Endothelial cell of umbilical vein (primary cell): ENCODE data around the gene RPGR. TPM values are rescaled to one million over a fixed set of nuclear protein-coding genes. Genes with fewer than 3 reads are reported as not detected.

ENCODE experiments used
- BruUV-seq: library from RNA; stranded (reverse); fragments of 400-500 nt; replicated peaks from 2 replicates; lab custom pipeline; 2021; lab: Mats Ljungman, UMichigan
- CTCF ChIA-PET: fragments of 300-600, 350-600 bp; sonication (Branson Sonifier 250); formaldehyde crosslinking; loops from one replicate; lab custom pipeline; 2021; ENCODE audit warnings: antibody characterized with exemption, inconsistent platforms; lab: Charles Lee
- POLR2A ChIA-PET: fragments of 300-600, 350-600 bp; sonication (Branson Sonifier 250); formaldehyde crosslinking; loops from one replicate; lab custom pipeline; 2021; ENCODE audit warnings: antibody characterized with exemption, inconsistent platforms; lab: Charles Lee
- DNase-seq: peaks from one replicate; pipeline ENCODE4 v3.0.0-alpha.2; 2011; ENCODE audit warnings: low read depth, low spot score
- FAIRE-seq: peaks from 2 replicates; lab custom pipeline; 2011; peaks lifted over from hg19 to GRCh38; lab: Jason Lieb, UNC
- H2AFZ ChIP-seq: 2 replicates; pipeline ENCODE4 v1.6.0; 2012; ENCODE audit warnings: low read depth, low read length, control low read depth, inconsistent platforms
- H3K27ac ChIP-seq: 2 replicates; pipeline ENCODE4 v1.5.1; 2011; ENCODE audit warnings: low read depth, mild to moderate bottlenecking, control low read depth, low read length, moderate library complexity; ENCODE audit not compliant: insufficient read depth
- H3K27me3 ChIP-seq, 2 experiments: 2 replicates each; pipeline versions ENCODE4 v1.6.0 to v1.6.1; 2011; ENCODE audit warnings: low read length in 2 of 2, mixed read lengths in 1 of 2; ENCODE audit not compliant: control insufficient read depth in 2 of 2, insufficient read depth in 2 of 2
- H3K36me3 ChIP-seq, 2 experiments: 2 replicates in 1 of 2; 3 replicates in 1 of 2; pipeline ENCODE4 v1.5.1; 2011; ENCODE audit warnings: low read length in 2 of 2, mild to moderate bottlenecking in 1 of 2, moderate library complexity in 1 of 2; ENCODE audit not compliant: control insufficient read depth in 2 of 2, insufficient read depth in 2 of 2; ENCODE audit errors: extremely low read depth in 1 of 2
- H3K4me1 ChIP-seq: 3 replicates; pipeline ENCODE4 v1.5.1; 2011; ENCODE audit warnings: mild to moderate bottlenecking, low read length; ENCODE audit not compliant: control insufficient read depth, insufficient read depth; ENCODE audit errors: extremely low read depth
- H3K4me2 ChIP-seq: 2 replicates; pipeline ENCODE4 v1.6.1; 2011; ENCODE audit warnings: low read length, control low read depth, mixed read lengths; ENCODE audit not compliant: insufficient read depth
- H3K4me3 ChIP-seq, 3 experiments: fragments of 200-600 bp in 1 of 3; sonication (generic), shearing (Covaris generic) in 1 of 3; replicated peaks in 1 of 3; 2 replicates each; pipeline ENCODE4 v1.5.1; 2011 to 2016; ENCODE audit warnings: control low read depth in 3 of 3, low read length in 3 of 3, mild to moderate bottlenecking in 2 of 3, inconsistent platforms in 1 of 3, low read depth in 1 of 3, moderate library complexity in 1 of 3; ENCODE audit not compliant: insufficient read depth in 1 of 3
- H3K79me2 ChIP-seq: 2 replicates; pipeline ENCODE4 v1.6.0; 2012; ENCODE audit warnings: low read length, inconsistent platforms; ENCODE audit not compliant: control insufficient read depth, insufficient read depth
- H3K9ac ChIP-seq: replicated peaks from 2 replicates; pipeline ENCODE3; 2011; ENCODE audit warnings: low read length, control low read depth; ENCODE audit not compliant: insufficient read depth; ENCODE audit errors: extremely low read depth
- H3K9me1 ChIP-seq: replicated peaks from 3 replicates; pipeline ENCODE4 v1.6.0; 2011; ENCODE audit warnings: mild to moderate bottlenecking, low read length; ENCODE audit not compliant: control insufficient read depth, insufficient read depth; ENCODE audit errors: extremely low read depth
- H3K9me3 ChIP-seq: replicated peaks from 2 replicates; pipeline ENCODE4 v1.5.1; 2012; ENCODE audit warnings: low read length, inconsistent platforms; ENCODE audit not compliant: control insufficient read depth, insufficient read depth
- H4K20me1 ChIP-seq: replicated peaks from 2 replicates; pipeline ENCODE3; 2011; ENCODE audit warnings: mild to moderate bottlenecking, low read length; ENCODE audit not compliant: control insufficient read depth, insufficient read depth; ENCODE audit errors: extremely low read depth
- EZH2 ChIP-seq: IDR thresholded peaks from 2 replicates; pipeline ENCODE4 v1.6.1; 2012; ENCODE audit warnings: borderline replicate concordance, low read depth, mild to moderate bottlenecking, moderate library complexity, low read length, inconsistent platforms; ENCODE audit not compliant: severe bottlenecking
- FOS ChIP-seq: IDR thresholded peaks from 2 replicates; pipeline ENCODE4 v1.6.1; 2011; ENCODE audit warnings: mild to moderate bottlenecking, low read length, moderate library complexity, borderline replicate concordance; ENCODE audit not compliant: insufficient read depth
- GATA2 ChIP-seq: IDR thresholded peaks from 2 replicates; pipeline ENCODE4 v1.7.0; 2011; ENCODE audit warnings: low read depth, mild to moderate bottlenecking, moderate library complexity, mixed read lengths, low read length; ENCODE audit not compliant: insufficient read length, insufficient read depth
- JUN ChIP-seq: IDR thresholded peaks from 2 replicates; pipeline ENCODE4 v1.6.1; 2011; ENCODE audit warnings: borderline replicate concordance, low read depth; ENCODE audit not compliant: insufficient read length, insufficient read depth
- POLR2A ChIP-seq: IDR thresholded peaks from 2 replicates; pipeline ENCODE4 v1.6.1; 2012; ENCODE audit warnings: low read depth, mild to moderate bottlenecking, control low read depth, low read length
- POLR2AphosphoS5 ChIP-seq: IDR thresholded peaks from 2 replicates; pipeline ENCODE4 v1.6.1; 2012; ENCODE audit warnings: low read depth, mild to moderate bottlenecking, control low read depth, low read length, moderate library complexity; ENCODE audit not compliant: insufficient read depth
- dilution Hi-C: fragments of 300-500 bp; cut with MboI; formaldehyde crosslinking; loops from one replicate; pipeline ENCODE4 v1.15.0; 2019; ENCODE audit warnings: low sequenced_read_pairs; ENCODE audit not compliant: extremely low pct_ligation_motif_present
- intact Hi-C: fragments of 100-400 bp; cut with micrococcal nuclease; formaldehyde crosslinking; loops from one replicate; pipeline ENCODE4 v1.10.0; 2022
- polyA plus RNA-seq, 4 experiments: library from polyadenylated mRNA; depleted of rRNA in 3 of 4; stranded (reverse) in 3 of 4; unstranded in 1 of 4; fragments of >200 nt; gene quantifications; 2 replicates each; pipeline versions ENCODE4 v1.2.1 to v1.2.3, GENCODE V29; 2011 to 2012; ENCODE audit warnings: missing spikeins in 1 of 4
- total RNA-seq: library from RNA; stranded (reverse); gene quantifications from 2 replicates; pipeline ENCODE4 v1.2.3, GENCODE V29; 2021

Gene RPGR
- total and polyA plus RNA-seq, 2 donors (not counting 3 experiments of a cell fraction or from before 2014, with no cell fraction given): 2.7 to 24.0 TPM

- H4K20me1 ChIP-seq: no peaks in the 10 kb centered on the region
- DNase-seq (peak; percentile 65), FAIRE-seq (peak; percentile 83)
- no TSS peak for BruUV-seq
- POLR2A ChIA-PET: no interaction called here
- no peak overlapping the region for H3K9ac ChIP-seq
- H2AFZ ChIP-seq: no peak overlapping the region
- dilution Hi-C loops: no loop called here
- no peak overlapping the region for H3K4me3 ChIP-seq
- intact Hi-C loops: no loop called here
- no peaks in the 10 kb centered on the region for H3K9me1 ChIP-seq
- H3K9me3 ChIP-seq: no peaks in the 10 kb centered on the region
- peak overlapping the region; percentile 39 for H3K4me2 ChIP-seq
- H3K27me3 ChIP-seq: no peaks in the 10 kb centered on the region
- H3K27ac ChIP-seq: peak overlapping the region; percentile 82
- CTCF ChIA-PET: interaction anchor here (0.6 to 1.3 kb wide), 2 partner anchors 9 to 15 kb away, joined by 3 to 8 read pairs; partner anchors contain the start of gene RPGR
- peaks cover 24% of the 10 kb centered on the region for H3K4me1 ChIP-seq
- TF ChIP-seq POLR2A: no peak
- TF ChIP-seq POLR2AphosphoS5: no peak
- peak; percentile 81 for TF ChIP-seq FOS
- TF ChIP-seq EZH2: no peak
- TF ChIP-seq JUN: peak; percentile 64
- H3K79me2 ChIP-seq: no peaks in the 10 kb centered on the region
- H3K36me3 ChIP-seq: no peaks in the 10 kb centered on the region
These were observed 14.9 kb downstream of the RPGR start for GRCh38 chrX:38312436-38312835.

- H3K9me1 ChIP-seq: no peaks in the 10 kb centered on the region
- TF ChIP-seq GATA2: peak; percentile 88
- TF ChIP-seq POLR2AphosphoS5: no peak
- intact Hi-C loops (no loop called here), dilution Hi-C loops (no loop called here)
- peak; percentile 42 for FAIRE-seq
- no peaks in the 10 kb centered on the region for H3K9me3 ChIP-seq
- BruUV-seq: no TSS peak
- H3K4me2 ChIP-seq: peak overlapping the region; percentile 39
- H3K27me3 ChIP-seq: no peaks in the 10 kb centered on the region
- no peaks in the 10 kb centered on the region for H4K20me1 ChIP-seq
- no peaks in the 10 kb centered on the region for H3K36me3 ChIP-seq
- DNase-seq: peak; percentile 69
- ChIA-PET POLR2A (interaction anchor here (0.6 kb wide), 1 partner anchor 15 kb away, joined by 4 read pairs; the partner anchor contains the start of gene RPGR), CTCF (interaction anchor here (0.5 to 1.3 kb wide), 3 partner anchors 8 to 474 kb away, joined by 3 to 8 read pairs (median 3); partner anchors contain the start of gene RPGR)
- peaks cover 31% of the 10 kb centered on the region for H3K4me1 ChIP-seq
- H3K27ac ChIP-seq: peak overlapping the region; percentile 82
- H3K79me2 ChIP-seq: no peaks in the 10 kb centered on the region
- H3K9ac ChIP-seq: no peak overlapping the region
- no peak overlapping the region for H3K4me3 ChIP-seq
- no peak overlapping the region for H2AFZ ChIP-seq
These were observed 15.6 kb downstream of the RPGR start for GRCh38 chrX:38311743-38312142.
